Uterus (tissue), 4 donors: Measurements from ENCODE around the gene ZBTB20. TPM values are rescaled to one million over a fixed set of nuclear protein-coding genes. Genes with fewer than 3 reads are reported as not detected.

Experiments
- DNase-seq, 2 donors: peaks; one replicate each; pipeline ENCODE4 v3.0.0-alpha.2; 2019 to 2020
- H3K27ac ChIP-seq, 2 donors: fragments of 200-600 bp; sonication (generic); 1 replicate in 1 of 2; 2 replicates in 1 of 2; pipeline ENCODE4 v1.5.1; 2016 to 2018
- H3K27me3 ChIP-seq, 2 donors: fragments of 200-600 bp; sonication (generic); one replicate each; pipeline ENCODE4 v1.5.1; 2018 to 2019; ENCODE audit warnings: control low read depth in 1 of 2
- H3K36me3 ChIP-seq, 2 donors: fragments of 200-600 bp; sonication (generic); one replicate each; pipeline ENCODE4 v1.5.1; 2019; ENCODE audit warnings: control low read depth in 1 of 2
- H3K4me1 ChIP-seq, 2 donors: fragments of 200-600 bp; sonication (generic); one replicate each; pipeline ENCODE4 v1.5.1; 2018 to 2019; ENCODE audit warnings: control low read depth in 1 of 2
- H3K4me3 ChIP-seq, 2 donors: fragments of 200-600 bp; sonication (generic); 1 replicate in 1 of 2; 2 replicates in 1 of 2; pipeline ENCODE4 v1.5.1; 2018 to 2019; ENCODE audit warnings: mild to moderate bottlenecking in 1 of 2
- H3K9me3 ChIP-seq, 2 donors: fragments of 200-600 bp; sonication (generic); one replicate each; pipeline ENCODE4 v1.5.1; 2019; ENCODE audit warnings: control low read depth in 1 of 2
- CTCF ChIP-seq, 4 experiments: fragments of 200-600 bp in 2 of 4; fragments of 450-650 bp in 2 of 4; sonication (generic) in 2 of 4; IDR thresholded peaks; one replicate each; pipeline ENCODE4 v1.5.1; 2016 to 2019; ENCODE audit warnings: antibody characterized with exemption in 4 of 4, mild to moderate bottlenecking in 2 of 4, moderate library complexity in 1 of 4
- POLR2A ChIP-seq, 2 donors: fragments of 450-650 bp; IDR thresholded peaks; one replicate each; pipeline ENCODE4 v1.6.1; 2016; ENCODE audit warnings: antibody characterized with exemption in 2 of 2, mild to moderate bottlenecking in 1 of 2, moderate library complexity in 1 of 2
- intact Hi-C: fragments of 100-400 bp; cut with DNase I; formaldehyde crosslinking; loops from one replicate; pipeline ENCODE4 v1.15.1; 2023; ENCODE audit warnings: low total_unique reads
- total RNA-seq, 4 donors: library from RNA; depleted of rRNA in 3 of 4; stranded (reverse); fragments of >200 nt in 3 of 4; gene quantifications; one replicate each; pipeline versions ENCODE4 v1.1.0 to v1.2.4, GENCODE V29; 2014 to 2023
- donor health status: DM: yes; HTN: yes; CAD: no.

The ZBTB20 gene
- total RNA-seq, 4 donors from 2014 or later = 35.6 to 157 (median 85.1) TPM

GRCh38 chr3:114452937-114453336 lies 694.2 kb downstream of the ZBTB20 start:
- intact Hi-C loops = no loop called here
- TF ChIP-seq POLR2A (IDR thresholded peaks at IDR 0.05) = no peak
- no peak for TF ChIP-seq CTCF (IDR thresholded peaks at IDR 0.05)
- peak overlapping the region; percentile 78 to 89 for H3K27ac ChIP-seq
- no peaks in the 10 kb centered on the region for H3K27me3 ChIP-seq
- H3K4me3 ChIP-seq = no peak overlapping the region
- no peak for DNase-seq
- no peaks in the 10 kb centered on the region for H3K36me3 ChIP-seq
- no peaks in the 10 kb centered on the region for H3K4me1 ChIP-seq
- H3K9me3 ChIP-seq = no peaks in the 10 kb centered on the region

DNA sequence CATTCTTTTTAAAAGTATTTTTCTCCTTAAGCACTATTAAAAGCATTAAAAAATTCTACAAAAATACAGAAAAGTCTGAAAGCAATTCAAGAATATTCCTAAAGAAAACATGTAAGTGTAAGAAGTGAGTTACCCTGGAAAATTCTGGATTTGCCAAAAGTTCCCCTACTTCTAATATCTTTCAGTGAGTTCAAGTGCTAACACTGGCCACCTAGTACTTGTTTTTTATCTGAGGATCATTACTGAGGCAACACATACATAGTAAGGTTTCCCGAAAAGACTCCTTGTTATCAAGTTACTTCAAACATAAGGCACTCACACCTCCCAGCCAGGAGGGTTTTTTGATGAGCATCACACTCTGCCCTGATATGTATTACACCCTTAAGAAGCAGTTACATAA lies 694.8 kb downstream of the ZBTB20 start:
- DNase-seq = no peak
- H3K36me3 ChIP-seq = no peaks in the 10 kb centered on the region
- no peaks in the 10 kb centered on the region for H3K27me3 ChIP-seq
- no peak overlapping the region for H3K4me3 ChIP-seq
- H3K27ac ChIP-seq = peak overlapping the region; percentile 78 to 89
- no peaks in the 10 kb centered on the region for H3K4me1 ChIP-seq
- TF ChIP-seq CTCF (IDR thresholded peaks at IDR 0.05) = no peak
- no peak for TF ChIP-seq POLR2A (IDR thresholded peaks at IDR 0.05)
- H3K9me3 ChIP-seq = no peaks in the 10 kb centered on the region
- intact Hi-C loops = no loop called here

GRCh38 chr3:114451561-114452018 lies 695.5 kb downstream of the ZBTB20 start:
- DNase-seq = peak in 1 of 2 donors; percentile 24
- H3K36me3 ChIP-seq = no peaks in the 10 kb centered on the region
- peak overlapping the region; percentile 12 to 26 for H3K4me3 ChIP-seq
- H3K27me3 ChIP-seq = no peaks in the 10 kb centered on the region
- no peaks in the 10 kb centered on the region for H3K4me1 ChIP-seq
- H3K9me3 ChIP-seq = no peaks in the 10 kb centered on the region
- TF ChIP-seq CTCF (IDR thresholded peaks at IDR 0.05) = no peak
- no peak for TF ChIP-seq POLR2A (IDR thresholded peaks at IDR 0.05)
- peak overlapping the region; percentile 78 to 89 for H3K27ac ChIP-seq
- intact Hi-C loops = no loop called here

DNA sequence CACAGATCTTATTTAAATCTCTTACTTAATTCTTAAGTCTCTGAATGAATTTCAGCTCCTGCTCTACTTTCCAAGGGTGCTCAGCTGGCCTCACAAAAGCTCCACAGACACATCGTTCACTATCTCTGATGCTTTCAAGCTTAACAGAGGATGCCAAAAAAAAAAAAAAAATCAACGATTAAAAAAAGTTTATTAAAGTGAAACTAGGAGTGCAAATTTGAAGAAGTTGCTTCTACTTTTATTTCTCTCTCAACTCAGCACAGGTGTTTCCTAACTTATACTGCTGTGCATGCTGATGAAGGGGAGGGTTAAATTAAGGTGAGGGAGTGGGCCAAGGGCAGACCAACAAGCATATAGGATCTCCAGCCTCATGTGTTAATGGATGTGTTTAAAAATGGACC lies 696.0 kb downstream of the ZBTB20 start:
- no peak for DNase-seq
- no peak for TF ChIP-seq POLR2A (IDR thresholded peaks at IDR 0.05)
- no peaks in the 10 kb centered on the region for H3K36me3 ChIP-seq
- H3K27me3 ChIP-seq = no peaks in the 10 kb centered on the region
- peak overlapping the region; percentile 12 to 26 for H3K4me3 ChIP-seq
- peak overlapping the region; percentile 78 to 89 for H3K27ac ChIP-seq
- no peaks in the 10 kb centered on the region for H3K4me1 ChIP-seq
- H3K9me3 ChIP-seq = no peaks in the 10 kb centered on the region
- intact Hi-C loops = no loop called here

- no peaks in the 10 kb centered on the region for H3K36me3 ChIP-seq
- H3K4me3 ChIP-seq = peak overlapping the region in 1 of 2 donors; percentile 8
- DNase-seq = no peak
- intact Hi-C loops = no loop called here
- TF ChIP-seq POLR2A (IDR thresholded peaks at IDR 0.05) (no peak), CTCF (IDR thresholded peaks at IDR 0.05) (peak in 1 of 4 experiments; percentile 16)
- H3K9me3 ChIP-seq = no peaks in the 10 kb centered on the region
- H3K27ac ChIP-seq = peak overlapping the region; percentile 78 to 89
- no peaks in the 10 kb centered on the region for H3K27me3 ChIP-seq
- no peaks in the 10 kb centered on the region for H3K4me1 ChIP-seq
Observed at GRCh38 chr3:114450008-114450596, 697.0 kb downstream of the ZBTB20 start.
